ENCODE measurements around the gene DDX47. TPM values are rescaled to one million over a fixed set of nuclear protein-coding genes. Genes with fewer than 3 reads are reported as not detected.
"Not testable (repeated sequence)": the region's sequence is repeated elsewhere in the genome, so short reads cannot be mapped to it uniquely, and the experiment has no call there.

Gene DDX47
- total RNA-seq, 1 donor from 2014 or later: 54.9 TPM

DNA sequence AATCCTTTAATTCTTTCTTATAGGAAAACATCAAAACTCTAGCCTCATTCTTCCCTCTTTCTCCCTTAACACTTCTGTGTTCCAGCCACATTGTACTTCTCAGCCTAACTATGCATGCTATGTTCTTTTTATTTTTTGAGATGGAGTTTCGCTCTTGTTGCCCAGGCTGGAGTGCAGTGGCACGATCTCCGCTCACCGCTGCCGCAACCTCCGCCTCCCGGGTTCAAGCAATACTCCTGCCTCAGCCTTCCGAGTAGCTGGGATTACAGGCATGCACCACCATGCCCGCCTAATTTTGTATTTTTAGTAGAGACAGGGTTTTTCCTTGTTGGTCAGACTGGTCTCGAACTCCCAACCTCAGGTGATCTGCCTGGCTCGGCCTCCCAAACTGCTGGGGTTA lies 7.2 kb downstream of the DDX47 start:
- not testable (repeated sequence) for DNase-seq (ENCODE audit: low spot score)

DNA sequence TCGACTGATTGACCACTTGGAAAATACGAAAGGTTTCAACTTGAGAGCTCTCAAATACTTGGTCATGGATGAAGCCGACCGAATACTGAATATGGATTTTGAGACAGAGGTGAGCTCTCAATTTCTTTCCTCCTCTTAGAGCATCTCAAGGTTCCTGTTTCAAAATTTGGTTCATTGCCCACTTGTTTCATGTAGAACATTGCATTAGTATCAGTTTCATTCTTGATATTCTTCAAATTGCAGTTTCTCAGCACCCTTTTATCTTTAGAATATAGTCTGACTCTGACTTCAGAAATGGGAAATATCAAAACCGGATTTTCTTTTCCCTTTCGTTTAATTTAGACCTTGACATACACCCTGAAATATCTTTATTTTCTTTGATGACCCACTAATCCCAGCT lies 8.8 kb downstream of the DDX47 start:
- DNase-seq (ENCODE audit: low spot score): no peak

GRCh38 chr12:12822886-12823285 lies 9.7 kb downstream of the DDX47 start:
- DNase-seq (ENCODE audit: low spot score): no peak

DNA sequence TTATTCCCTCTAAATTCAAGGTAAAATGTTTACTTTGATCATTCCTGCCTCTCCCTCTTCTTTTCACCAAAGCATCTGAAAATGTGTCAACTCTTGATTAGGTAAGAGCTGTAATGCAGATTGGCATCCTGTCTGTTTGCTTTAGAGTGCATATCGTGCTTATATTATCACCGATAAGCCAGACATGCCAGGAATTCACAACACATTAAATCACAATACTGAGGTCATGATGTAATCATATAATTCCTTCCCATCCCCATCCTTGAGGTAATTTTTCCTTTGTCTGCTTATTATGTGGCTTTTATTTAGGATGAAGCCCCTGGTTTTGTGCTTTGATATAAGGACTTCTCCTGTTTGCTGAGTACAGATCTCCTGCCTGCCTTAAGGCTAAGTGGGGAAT lies 10.2 kb downstream of the DDX47 start:
- no peak for DNase-seq (ENCODE audit: low spot score)

DNA sequence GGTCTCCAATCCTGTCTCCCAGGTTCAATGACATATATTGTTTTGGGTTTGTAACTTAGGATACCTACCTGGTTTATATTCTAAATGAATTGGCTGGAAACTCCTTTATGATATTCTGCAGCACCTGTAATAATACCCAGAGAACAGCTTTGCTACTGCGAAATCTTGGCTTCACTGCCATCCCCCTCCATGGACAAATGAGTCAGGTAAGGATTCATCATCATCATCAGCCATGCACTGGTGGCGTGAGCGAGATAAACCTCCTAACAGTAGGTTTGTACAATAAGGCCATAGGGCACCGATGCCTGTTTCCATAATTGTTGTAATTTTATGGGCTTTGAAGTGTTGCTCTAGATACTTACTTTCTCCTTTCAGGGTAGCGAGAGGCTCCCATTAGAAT lies 10.7 kb downstream of the DDX47 start:
- DNase-seq (ENCODE audit: low spot score): no peak

DNA sequence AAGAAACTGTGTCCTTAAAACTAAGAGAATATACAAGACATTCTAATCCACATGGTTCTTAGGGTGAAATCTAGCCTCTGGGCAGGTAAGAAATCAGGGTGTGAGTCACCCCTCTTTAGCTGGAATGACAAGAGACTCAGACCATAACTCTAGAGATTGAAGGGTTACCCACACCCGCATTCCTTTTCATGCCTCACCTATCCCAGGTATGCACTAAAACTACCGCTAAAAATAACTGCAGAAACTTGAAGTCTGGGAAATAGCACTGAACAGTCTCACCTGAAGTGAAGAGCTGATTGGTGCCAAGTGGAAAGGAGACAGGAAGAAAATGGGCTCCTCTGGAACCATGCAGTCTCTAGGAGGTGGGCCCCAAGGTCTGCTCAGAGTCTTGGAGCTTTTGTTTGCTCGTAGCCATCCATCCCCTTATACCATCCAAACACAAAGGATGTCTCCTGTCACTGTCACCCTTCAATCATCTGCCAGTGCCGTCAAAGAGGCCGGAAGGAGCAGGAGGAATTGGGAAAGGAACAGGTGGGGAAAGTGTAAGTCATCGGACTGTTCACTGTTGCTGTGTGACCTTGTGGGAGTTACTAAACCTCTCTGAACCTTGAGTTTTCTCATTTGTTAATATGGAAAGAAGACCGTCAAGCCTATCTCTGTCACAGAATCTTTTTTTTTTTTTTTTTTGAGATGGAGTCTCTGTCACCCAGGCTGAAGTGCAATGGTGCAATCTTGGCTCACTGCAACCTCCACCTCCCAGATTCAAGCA lies 22.4 kb downstream of the DDX47 start:
- peak; percentile 75 for DNase-seq (ENCODE audit: low spot score)

DNA sequence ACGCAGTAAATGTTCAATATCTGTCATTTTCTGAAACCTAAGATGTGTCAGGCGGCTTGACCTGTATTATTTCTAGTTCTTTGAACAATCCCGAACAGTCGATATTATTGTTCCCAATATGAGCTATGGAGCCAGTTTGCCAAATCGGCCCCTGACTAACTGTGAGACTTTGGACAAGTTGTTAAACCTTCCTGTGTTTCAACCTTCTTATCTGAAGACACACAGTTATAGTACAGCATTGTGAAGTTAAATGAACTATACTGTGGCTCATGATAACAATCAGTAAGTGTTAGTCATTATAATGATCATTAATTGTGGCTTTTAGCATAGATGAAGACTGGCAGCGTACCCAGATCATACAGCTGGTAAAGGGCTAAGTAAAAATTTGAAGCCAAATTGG lies 23.4 kb downstream of the DDX47 start:
- no peak for DNase-seq (ENCODE audit: low spot score)

DNA sequence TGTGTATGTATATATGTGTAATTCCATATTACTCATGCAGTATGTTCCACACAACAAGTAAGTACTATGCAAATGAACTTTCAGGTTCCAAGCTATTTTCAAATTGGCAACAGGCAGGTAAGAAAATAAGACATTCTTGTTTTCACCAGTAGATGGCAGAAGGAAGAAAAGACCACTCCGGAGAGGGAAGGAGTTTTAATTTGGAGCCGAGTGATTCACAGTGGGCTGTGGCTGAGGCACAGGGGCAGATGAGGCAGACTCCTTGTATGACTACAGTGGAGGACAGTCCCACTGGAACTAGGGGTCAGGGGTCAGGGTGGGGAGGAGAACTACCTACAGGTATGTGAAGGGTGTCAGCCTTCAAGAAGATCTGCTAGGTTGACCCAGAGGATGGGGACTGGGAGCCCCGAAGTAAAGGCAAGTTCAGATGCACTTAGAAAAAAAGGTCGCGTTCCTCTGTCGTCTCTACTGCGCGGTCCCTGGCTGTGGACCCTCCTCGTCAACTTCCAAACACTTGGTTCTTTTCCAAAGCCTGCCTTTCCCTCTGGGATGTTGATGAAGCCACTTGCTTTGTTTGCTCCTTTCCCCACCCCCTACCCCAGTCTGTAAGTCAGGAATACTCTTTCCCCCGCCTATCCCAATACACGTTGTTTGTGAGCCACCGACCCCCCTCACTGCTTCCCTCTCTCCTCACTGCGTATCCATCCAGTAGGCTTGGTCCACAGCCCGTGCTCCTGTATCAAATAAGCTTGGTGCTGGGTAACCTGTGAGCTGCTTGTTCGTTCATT lies 24.1 kb downstream of the DDX47 start:
- DNase-seq (ENCODE audit: low spot score): peak; percentile 68

DNA sequence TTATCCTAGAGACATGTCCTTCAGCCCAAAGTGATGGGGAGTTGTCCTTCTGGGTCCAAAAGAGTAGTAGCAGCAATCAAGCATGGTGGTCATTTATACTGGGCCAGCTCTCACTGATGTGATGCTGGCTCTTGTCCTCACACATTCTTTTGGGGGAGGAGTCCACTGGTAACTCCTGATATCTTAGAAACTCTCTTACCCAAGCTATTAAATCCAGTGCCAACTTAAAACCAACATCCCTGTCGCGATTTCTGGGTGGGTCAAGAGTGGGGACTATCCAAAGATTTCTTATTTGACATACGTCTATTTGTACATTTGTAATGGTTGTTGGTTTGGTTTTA lies 24.6 kb downstream of the DDX47 start:
- no peak for DNase-seq (ENCODE audit: low spot score)

DNA sequence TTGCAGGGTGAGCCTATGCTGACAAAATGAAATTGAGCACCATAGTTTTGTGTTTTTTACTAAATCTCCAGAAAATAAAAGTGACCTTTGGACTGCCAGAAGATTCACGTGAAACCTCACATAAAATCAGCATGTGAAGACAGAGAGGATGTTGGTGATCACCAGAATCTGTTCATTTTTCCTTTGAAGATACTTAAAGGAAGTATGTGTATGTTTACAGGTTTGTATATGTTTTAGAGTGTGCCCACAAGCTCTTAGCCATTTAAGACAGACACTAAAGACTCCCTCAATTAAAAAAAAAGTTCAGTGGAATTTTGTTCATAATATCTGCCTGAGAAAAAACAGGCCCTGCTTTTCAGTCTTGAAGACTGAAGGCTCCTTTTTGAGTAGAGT lies 25.9 kb downstream of the DDX47 start:
- DNase-seq (ENCODE audit: low spot score): no peak

- not testable (repeated sequence) for DNase-seq (ENCODE audit: low spot score)
Observed at GRCh38 chr12:12839439-12839838, 26.3 kb downstream of the DDX47 start.

- no peak for DNase-seq (ENCODE audit: low spot score)
Observed at GRCh38 chr12:12839873-12840579, 26.9 kb downstream of the DDX47 start.

- no peak for DNase-seq (ENCODE audit: low spot score)
Observed at GRCh38 chr12:12840580-12840899, 27.4 kb downstream of the DDX47 start.

GRCh38 chr12:12841428-12841827 lies 28.3 kb downstream of the DDX47 start:
- DNase-seq (ENCODE audit: low spot score): not testable (repeated sequence)

GRCh38 chr12:12845794-12846243 lies 32.7 kb downstream of the DDX47 start:
- DNase-seq (ENCODE audit: low spot score): no peak

DNA sequence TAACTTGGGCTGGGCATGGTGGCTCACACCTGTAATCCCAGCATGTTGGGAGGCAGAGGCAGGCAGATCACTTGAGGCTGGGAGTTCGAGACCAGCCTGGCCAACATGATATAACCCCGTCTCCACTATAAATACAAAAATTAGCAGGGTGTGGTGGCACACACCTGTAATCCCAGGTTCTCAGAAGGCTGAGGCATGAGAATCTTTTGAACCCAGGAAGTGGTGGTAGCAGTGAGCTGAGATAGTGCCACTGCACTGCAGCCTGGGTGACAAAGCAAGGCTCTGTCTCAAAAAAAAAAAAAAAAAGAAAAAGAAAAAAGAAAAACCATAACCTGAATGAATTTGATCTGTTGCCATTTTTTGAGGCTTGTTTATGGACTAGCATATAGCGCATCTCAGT lies 33.6 kb downstream of the DDX47 start:
- DNase-seq (ENCODE audit: low spot score): not testable (repeated sequence)

DNA sequence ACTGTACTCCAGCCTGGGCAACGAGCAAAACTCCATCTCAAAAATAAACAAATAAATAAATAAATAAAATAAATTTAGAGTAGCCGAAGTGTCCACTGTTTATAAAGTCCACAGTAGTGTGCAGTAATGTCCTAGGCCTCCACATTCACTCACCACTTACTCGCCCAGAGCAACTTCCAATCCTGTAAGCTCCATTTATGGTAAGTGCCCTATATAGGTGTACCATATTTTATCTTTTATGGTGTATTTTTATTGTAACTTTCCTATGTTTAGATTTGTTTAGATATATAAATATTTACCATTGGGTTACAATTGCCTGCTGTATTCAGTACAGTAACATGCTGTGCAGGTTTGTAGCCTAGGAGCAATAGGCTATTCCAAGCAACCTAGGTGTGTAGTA lies 40.3 kb downstream of the DDX47 start:
- no peak for DNase-seq (ENCODE audit: low spot score)

GRCh38 chr12:12859690-12860089 lies 46.5 kb downstream of the DDX47 start:
- no peak for DNase-seq (ENCODE audit: low spot score)

- no peak for DNase-seq (ENCODE audit: low spot score)
Observed at GRCh38 chr12:12864243-12864642, 51.1 kb downstream of the DDX47 start.

DNA sequence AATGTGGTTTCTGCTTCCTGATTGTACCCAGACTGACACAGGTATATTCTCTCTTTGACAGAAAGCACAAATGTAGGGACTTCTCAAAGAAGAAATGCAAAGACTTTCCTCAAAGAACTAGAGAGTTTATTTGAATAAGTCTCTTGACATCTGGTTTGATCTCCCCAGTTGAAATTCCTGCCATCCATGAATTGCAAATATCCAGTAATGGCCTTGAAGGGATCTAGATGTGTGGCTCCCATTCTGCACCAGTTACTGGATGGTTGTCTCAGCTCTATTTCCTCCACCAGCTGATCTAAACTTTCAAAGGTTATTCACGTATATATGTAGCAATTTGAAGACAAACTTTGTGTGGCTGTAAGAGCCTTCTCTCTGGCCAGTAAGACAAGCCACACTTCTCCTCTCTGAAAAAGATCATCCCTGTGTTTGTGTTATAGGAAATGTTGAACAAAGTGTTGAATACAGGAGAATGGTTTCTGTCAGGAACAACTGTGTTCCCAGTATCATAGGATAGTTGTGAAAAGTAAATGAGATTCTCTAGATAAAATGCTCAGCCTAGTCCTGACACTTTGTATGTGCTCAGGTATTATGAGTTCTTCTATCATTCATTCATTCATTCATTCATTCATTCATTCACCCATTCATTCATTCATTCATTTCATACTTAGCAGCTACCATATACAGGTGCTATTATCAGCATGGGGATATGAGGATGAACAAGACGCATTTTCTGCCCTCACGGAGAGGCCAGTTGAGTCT lies 55.5 kb downstream of the DDX47 start:
- no peak for DNase-seq (ENCODE audit: low spot score)

DNA sequence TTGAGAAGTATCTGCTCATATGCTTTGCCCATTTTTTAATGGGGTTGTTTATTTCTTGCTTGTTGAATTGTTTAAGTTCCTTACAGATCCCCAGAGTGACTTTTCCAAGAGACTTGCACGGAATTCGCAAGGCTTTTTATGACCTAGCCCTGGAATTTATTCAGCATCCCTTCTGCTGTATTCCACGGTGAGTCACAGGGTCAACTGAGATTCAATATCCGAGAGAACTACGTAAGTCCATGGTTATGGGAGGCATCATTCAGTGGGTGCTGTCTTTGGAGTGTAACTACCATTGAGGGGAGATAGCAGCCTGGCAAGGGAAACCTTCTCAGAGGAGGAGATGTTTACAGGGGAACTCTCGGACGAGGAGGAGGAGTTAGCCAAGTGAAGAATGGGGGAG lies 57.3 kb downstream of the DDX47 start:
- DNase-seq (ENCODE audit: low spot score): no peak

DNA sequence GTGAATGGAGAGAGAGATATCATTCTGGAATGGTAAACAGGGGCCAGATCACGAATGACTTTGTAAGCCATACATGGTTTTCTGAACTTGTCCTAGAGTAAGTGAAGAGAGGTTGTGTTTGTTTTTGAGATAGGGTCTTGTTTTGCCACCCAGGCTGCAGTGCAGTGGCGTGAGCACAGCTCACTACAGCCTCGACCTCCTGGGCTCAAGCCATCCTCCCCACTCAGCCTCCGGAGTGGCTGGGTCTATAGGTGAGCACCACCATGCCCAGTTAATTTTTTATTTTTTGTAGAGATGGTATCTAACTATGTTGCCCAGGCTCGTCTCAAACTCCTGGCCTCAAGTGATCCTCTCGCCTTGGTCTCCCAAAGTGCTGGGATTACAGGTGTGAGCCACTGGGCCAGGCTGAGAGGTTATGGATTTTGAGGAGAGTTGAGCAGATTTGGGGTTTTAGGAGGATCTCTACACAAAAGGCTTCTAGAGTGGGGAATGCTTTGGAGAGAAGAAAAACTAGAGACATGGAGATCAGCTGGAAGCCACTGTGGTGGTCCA lies 58.5 kb downstream of the DDX47 start:
- DNase-seq (ENCODE audit: low spot score): no peak

Data from umbilical cord (tissue), 2 donors.